Fibroblast of skin of abdomen (primary cell): ENCODE results near the gene PHKB.
"Not testable (repeated sequence)": the region's sequence is repeated elsewhere in the genome, so short reads cannot be mapped to it uniquely, and the experiment has no call there.

ENCODE experiments used
- DNase-seq: peaks from one replicate; pipeline ENCODE4 v3.0.0-alpha.2; 2013

PHKB gene

DNA sequence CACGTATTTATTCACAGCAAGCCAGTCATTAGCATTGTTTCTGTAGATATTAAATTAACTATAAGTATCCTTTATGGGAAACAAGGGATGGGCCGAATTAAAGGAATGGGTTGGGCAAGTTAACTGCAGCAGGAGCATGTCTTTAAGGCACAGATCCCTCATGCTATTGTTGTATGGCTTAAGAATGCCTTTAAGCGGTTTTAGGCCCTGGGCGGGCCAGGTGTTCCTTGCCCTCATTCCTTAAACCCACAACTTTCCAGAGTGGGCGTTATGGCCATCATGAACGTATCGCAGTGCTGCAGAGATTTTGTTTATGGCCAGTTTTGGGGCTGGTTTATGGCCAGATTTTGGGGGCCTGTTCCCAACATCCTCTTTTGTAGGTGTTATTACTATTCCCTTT is 9.1 kb downstream of the PHKB start:
- no peak for DNase-seq

DNA sequence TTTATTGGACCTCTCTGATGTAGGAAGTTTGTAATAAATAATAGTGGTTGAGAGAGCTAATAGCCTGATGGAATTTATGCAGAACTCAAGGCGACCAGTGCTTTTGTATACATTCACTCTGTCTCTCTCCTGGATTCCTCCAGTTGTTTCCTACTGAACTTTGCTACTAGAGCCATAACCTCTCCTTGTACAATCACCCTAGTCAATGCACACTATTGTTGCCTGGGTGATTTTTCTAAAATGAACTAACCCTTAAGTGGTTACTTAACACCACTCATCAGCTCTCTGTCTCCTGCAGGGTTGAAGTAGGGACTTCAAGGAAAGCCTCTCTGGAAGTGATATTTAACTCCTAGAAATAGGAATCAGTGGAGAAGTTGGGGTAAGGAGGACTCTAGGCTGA is 9.7 kb downstream of the PHKB start:
- DNase-seq, result no peak

DNA sequence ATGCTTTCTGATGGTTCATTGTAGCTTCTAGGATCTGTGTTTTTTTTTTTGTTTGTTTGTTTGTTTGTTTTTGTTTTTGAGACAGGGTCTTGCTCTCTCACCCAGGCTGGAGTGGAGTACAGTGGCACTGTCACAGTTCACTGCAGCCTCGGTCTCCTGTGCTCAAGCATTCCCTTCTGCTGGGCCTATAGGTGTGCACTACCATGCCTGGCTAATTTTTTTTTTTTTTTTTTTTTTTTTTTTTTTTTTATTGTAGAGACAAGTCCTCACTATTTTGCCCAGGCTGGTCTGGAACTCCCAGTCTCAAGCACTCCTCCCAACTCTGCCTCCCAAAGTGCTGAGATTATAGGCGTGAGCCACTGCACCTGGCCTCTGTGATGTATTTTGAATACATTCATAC is 11.9 kb downstream of the PHKB start:
- DNase-seq, result not testable (repeated sequence)

DNA sequence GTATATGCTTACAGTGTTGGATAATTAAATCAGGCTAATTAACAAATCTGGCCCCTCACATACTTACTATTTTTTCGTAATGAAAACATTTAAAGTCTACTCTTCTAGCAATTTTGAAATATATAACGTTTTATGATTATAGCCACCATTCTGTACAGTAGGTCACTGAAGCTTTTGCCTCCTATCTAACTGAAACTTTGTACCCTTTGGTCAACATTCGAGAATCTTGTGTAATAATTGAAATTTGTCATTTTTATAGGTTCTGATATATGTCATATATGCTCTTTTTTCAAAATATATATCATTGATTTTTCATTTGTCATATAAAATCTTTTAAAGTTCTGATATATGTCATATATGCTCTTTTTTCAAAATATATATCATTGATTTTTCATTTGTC is 12.7 kb downstream of the PHKB start:
- DNase-seq, result no peak

DNA sequence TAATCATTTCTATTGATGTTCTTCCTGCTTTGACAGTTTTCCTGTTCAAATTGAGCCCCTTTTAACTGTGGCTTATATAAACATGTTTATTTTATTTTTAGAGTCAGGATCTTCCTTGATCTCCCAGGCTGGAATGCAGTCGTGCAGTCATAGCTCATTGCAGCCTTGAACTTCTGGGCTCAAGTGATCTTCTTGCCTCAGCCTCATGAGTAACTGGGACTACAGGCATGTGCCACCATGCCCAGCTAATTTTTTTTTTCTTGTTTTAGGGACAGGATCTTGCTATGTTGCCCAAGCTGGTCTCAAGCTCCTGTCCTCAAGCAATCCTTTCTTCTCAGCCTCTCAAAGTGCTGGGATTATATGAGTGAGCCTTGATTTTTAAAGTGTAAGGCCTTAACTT is 14.7 kb downstream of the PHKB start:
- peak; percentile 25 for DNase-seq

DNA sequence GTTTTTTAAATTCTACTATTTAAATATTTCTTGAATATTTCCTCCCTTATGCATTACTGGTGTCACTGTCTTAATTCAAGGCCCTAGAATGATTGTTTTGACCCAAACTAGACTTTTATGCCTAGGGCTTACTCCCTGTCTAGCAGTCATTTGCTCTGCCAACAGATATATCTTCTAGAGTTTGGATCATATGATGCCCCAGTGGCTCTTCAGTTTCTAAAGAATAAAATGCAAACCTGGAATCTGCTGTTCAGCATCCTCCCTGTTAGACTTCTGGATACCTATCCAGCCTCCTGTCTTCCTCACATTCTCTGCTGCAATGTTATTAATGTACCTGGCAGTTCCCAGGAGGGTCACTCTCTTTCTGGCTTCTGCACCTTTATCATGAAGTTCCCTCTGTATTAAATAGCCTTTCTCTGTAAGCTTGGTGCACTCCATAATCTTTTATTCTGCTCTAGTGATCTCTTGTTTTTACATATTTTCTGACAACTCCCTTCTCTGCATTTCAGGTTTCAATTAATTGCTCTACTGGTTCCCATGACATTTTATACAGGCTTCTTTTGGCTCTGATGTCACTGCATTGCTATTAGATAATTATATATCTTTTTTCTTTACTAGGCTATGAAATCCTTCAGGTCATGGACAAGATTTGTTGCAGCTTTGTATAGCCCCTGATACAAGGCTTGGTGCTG is 15.7 kb downstream of the PHKB start:
- no peak for DNase-seq

DNA sequence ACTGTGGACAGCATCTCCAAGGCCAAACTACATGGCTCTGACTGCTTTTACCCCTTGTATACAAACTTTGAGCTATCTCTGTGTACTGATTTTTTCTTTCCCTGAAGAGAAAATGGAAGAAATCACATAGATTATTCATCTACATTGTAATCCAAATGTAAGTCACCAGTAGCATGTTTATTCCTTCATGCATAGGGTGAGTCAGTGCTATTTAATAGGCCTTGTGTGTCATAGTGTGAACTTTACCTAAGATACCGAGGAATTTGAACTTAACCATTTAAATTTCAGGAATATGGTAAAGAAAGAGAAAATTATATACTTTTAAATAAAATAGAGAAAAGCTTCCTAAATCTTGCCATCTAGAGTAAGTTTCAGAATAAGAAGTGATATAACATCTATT is 16.5 kb downstream of the PHKB start:
- peak; percentile 41 for DNase-seq

DNA sequence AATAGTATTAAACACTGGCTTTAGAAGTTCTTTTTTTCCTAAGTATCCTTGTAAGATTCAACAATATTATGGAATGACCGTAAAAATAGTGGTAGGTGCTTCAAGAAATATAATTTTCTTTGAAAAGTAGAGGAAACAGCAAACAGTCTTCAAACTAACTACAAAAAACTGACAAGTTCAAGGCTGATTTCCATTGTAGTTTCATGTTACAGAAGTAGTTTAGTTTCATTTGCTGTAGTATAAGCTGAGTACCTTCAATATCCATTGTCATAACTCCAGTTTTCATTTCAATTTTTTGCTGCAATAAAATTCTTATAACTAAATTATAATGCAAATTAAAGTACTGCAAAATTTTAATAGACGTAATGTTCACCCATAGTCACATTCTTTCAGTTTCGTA is 19.3 kb downstream of the PHKB start:
- no peak for DNase-seq

DNA sequence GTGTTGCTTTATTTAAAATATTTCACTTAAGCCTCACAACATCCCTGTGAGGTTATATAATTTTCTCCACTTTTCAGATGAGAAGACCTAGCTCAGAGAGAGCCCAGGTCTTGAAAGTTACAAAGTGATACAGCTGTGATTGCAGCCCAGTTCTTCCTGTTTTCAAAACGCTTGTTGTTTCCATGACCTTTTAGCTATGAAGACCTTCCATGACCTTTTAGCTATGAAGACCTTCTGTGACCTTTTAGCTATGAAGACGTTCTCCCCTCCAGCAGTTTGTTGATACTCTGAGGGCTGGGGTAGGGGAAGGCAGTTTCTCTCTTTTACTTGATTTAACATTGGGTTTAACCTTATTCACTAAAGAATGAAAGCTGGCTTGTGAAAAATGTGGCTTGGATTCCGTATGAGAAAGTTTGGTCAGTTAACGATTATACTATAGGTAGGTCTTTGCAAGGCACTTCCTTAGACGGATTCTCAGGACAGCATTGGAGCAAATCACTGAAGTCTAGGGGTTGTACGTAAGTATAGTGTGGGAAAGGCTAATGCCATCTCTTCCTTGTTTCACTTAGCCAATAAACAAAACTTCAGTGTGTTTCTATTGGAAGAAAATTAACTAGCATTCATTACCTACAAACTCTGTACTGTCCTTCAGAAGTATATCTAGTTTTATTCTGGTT is 20.7 kb downstream of the PHKB start:
- no peak for DNase-seq

DNA sequence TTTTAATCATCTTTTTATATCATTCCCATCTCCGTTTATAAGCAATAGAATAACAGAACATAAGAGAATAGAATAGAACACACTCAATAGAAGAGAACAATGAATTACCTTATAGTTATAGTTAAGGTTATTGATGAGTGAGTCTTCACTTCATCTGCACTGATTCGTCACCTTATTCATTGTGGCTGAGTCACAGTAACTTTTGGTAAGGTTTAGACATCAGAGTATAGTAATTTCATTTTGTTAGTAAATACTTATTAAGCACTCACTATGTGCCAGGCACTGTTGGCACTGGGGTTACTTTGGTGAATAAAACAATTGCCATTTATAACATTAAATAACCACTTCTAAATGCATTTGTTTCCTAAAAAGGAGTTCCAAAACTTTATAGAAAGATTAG is 22.5 kb downstream of the PHKB start:
- no peak for DNase-seq

DNA sequence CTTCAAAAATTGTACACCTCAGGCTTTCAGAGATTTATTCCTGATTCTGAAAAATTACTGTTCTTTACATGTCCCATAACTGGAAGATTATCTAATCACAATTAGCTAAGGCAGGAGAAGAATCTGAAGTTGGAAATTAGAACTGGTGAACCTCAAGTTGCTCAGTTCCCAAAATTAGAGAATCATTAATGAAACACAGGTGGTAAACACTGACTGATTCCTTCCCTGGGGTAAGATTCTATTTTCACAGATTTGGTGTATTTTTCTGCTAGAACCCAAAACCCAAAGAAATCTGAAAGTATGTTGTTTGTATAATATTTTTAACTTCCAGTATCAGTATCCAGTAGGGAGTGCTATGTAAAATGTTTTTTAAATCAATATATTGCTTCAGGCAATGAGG is 25.7 kb downstream of the PHKB start:
- no peak for DNase-seq

DNA sequence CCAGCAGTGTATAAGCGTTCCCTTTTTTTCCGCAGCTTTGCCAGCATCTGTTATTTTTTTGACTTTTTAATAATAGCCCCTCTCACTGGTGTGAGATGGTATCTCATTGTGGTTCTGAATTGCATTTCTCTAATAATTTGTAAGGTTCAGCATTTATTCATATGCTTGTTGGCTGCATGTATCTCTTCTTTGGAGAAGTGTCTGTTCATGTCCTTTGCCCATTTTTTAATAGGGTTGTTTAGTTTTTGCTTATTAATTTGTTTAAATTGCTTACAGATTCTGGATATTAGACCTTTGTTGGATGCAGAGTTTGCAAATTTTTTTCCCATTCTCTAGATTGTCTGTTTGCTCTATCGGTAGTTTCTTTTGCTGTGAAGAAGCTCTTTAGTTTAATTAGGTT is 26.9 kb downstream of the PHKB start:
- DNase-seq, result no peak

DNA sequence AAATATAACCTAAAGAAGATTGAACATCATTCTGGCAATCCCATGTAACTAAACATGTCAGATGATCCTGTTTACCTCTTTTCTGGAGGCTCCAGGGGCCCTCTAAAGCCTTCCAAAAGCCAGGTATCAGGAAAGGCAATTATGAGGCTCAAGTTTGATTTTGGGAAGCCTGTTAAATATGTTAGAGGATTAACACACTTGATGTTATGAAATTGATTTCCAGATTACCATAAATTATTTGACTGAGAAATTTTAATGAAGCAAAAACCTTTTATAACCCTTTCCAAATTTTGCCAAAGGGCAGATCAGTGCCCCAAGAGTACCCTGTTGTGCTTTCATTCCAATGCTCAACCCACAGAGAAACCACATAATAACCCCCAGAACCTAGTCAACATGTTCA is 29.3 kb downstream of the PHKB start:
- DNase-seq, result no peak

DNA sequence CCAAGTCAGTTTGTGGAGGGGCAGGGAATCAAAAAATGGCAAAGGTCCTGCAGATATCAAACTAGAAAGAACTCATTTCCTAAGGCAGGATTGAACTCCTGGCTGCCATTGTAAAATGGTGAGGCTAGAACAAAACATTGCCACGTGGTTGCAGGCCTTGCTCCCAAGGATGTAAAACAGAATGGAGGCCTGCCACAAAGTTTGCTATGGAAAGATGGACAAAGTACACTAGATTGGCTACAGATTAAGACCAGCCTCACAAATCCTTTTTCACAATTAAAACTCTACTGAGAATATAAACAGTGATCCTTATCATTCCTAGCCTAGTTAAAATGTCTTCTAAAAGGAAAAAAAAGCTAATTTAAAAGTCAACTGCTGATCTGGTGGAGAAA is 30.9 kb downstream of the PHKB start:
- no peak for DNase-seq

DNA sequence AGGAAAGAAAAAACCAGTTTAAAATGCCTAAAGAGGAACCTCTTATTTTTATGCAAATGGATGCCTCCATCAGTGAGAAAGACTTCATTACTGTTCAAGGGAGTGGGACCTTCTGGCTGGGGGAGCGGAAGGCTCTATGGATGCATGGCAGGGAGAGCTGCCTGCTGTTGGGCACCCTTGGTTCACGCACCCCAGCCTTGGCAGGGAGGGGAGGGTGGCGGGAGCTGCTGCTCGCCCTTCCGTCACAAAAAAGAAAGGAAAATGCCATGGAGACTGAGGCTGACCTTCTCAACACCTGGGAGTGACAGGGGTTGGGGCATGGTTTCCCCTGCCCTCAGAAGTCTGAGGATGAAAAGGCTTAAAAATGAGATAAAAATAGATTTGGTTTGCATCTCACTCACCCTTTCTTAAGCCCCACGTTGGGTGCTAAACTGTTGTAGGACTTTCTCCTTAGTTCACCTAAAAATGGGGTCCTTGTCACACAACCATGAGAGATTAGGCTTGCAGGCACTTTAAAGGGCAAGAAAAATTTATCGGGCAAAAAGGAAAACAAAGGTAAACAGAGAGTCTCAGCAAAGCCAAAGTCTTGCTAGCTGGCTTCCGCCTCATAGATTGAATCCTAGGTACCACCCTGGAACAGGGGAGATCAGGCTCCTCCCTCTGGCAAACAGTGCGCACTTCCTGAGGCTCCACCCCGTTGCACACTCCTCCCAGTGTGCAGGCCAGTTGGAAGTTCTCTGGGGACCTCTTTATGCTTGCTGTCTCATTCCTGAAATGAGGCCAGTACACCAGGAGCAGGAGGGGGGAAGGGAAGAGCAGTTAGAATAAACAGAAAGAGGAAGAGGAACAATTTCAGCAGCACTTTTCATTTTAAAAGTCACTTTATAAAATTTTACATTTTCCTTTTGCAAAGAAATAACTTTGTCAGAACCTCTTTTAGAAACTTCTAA is 31.6 kb downstream of the PHKB start:
- peak; percentile 14 for DNase-seq

DNA sequence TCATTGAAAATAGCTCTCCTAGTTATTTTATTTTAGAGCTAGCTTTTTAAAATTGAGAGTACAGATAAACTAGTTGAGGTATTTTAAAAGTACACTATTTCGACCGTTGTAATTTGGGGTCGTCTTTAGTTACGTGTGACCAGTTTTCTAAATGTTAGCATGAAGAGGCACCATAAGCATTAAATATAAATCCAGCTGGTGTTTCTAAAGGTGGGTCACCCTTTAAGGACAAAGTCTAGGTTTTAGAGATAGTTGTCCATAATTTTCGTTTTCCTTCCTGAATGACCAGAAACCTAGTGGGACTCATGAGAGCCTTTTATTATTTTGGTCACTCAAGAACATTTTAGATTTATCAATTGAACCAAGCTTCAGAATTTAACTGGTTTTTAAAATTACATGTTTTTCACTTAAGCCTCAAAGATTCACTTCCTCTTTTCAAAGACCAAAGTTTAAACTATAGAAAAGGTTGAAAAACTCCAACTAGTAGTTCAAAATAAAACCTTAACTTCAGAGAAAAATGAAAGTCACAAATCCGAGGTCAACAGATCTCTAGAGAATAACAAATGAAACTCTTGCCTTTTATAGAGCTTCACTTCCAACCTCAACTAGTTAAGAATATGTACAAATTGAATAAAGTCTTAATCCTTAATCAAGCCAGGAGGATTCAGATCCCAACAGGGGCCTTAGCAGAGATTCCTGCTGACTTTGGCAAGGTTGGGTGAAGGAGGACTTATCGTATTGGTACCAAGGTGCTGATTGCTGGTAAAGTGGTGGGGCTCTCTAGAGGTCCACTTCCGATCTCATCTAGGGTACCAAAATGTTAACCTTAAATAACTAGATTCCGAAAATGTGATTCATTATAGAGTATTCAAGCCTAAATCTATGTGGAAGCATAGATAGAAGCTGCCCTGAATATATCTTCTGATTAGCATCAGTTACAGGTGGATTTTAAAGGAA is 32.5 kb downstream of the PHKB start:
- DNase-seq, result no peak

DNA sequence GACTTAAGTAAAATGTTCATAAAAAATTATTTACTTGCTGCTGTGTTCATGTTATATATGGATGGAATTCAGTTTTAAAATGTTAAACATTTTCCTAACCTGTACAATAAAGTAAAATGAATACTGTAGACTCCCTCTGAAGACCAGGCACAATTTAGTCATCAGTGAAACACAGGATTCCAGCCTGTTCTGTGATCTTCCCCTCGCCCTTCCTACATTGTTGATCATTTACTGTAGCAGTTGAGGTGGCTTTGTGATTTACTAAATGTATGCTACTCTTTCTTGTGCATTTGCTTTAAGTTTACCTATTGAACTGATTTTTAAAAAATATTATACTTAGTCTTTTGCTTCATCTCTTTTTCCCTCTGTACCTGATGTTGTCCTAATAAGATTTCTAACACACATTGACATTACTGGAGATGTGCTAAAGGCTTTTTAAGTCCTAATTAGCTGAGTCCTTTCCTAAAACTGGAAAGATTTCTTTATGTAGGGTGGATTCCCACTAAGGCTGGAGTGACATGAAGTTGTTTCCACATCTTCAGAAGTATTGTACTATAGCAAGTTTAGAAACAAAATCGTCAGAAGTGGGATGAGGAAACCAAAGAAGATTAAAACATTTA is 38.1 kb downstream of the PHKB start:
- no peak for DNase-seq

DNA sequence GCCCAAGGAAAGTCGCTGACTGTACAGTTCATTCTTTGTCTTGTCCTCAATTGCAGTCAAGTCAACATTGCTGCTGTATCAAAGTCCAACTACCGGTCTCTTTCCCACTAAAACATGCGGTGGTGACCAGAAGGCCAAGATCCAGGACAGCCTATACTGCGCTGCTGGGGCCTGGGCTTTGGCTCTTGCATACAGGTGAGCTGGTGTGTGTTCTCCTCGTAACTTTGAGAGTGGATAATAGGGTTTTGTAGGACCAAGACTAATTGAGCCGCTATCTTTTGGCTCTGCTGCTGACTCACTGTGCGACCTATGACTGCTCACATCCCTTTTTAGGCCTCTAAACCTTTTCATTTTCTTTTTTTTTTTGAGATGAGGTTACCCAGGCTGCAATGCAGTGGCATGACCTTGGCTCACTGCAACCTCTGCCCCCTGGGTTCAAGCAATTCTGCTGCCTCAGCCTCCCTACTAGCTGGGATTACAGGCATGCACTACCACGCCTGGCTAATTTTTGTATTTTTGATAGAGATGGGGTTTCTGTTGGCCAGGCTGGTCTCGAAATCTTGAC is 38.7 kb downstream of the PHKB start:
- no peak for DNase-seq

DNA sequence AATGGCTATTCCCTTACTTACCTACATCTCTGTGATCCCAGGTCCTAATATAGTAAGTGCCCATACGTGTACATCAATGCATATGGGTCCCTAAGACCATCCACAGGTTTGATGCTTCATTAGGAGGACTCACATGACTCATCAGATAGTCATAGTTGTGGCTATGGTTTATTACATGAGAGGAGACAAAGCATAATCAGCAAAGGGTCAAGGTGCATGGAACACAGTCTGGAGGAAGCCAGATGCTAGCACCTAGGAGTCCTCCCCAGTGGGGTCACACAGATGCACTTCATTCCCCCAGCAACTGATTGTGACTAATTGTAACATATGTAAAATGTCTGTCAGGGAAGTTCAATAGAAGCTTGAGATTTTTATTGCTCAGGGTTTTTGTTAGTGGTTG is 42.8 kb downstream of the PHKB start:
- peak; percentile 30 for DNase-seq

DNA sequence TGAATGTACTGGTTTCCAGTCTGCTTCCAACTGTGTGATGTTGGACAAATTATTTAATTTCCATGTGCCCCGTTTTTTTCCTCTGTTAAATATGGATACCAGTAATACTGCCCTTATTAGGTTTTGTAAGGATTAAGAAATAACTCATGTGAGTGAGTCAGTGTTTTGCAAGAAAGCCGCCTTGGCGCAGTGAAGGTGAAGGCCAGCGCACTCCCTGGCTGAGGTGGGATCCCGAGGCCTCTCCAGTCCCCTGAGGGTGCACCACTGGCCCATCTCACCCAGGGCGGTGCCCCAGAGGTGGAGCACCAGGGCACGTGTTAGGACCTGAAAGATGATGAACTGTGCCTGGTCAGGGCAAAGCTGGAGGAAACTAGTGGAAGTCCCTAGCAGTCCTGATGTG is 43.5 kb downstream of the PHKB start:
- DNase-seq, result no peak

DNA sequence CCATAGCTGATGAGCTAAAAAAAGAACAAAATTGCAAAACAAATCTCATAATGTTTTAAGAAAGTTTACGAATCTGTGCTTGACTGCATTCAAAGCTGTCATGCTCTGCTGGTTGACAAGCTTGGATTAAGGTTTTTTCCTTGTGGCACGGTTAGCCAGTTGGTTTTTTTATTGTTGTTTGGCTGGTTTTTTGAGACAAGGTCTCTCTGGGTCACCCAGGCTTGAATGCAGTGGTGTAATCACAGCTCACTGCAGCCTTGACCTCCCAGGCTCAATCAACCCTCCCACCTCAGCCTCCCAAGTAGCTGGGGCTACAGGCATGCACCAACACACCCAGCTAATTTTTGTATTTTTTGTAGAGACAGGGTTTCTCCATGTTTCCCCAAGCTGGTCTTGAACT is 45.7 kb downstream of the PHKB start:
- DNase-seq, result no peak

DNA sequence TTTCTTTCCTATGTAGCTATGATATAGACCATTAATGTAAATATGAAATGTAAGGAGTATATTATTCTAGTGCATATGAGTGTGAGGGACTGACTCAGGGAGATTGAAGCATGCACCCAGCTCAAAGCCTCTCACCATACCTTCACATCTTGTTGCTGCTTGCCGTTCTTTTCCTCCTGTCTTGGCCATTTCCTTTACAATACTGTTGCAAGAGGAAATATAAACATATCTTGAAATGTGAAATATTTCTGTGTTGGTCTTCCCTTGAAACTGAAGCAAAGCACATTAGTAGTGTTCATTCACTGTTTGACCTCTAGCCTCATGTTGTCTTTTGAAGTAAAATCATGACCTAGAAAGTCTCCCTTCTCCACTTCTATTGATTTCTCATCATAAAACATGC is 46.6 kb downstream of the PHKB start:
- DNase-seq, result no peak
